WI38 (cell line): ENCODE data around the gene CBX6.

Experiments
- H3K4me3 ChIP-seq: 2 replicates; pipeline ENCODE4 v1.5.1; 2011; ENCODE audit warnings: low read depth, mild to moderate bottlenecking, control low read depth, low read length
- TF ChIP-seq, protein P1 (sequence below): IDR thresholded peaks from 2 replicates; pipeline ENCODE4 v1.5.1; 2012; ENCODE audit warnings: low read depth, mild to moderate bottlenecking, control low read depth, low read length

CBX6 gene

DNA sequence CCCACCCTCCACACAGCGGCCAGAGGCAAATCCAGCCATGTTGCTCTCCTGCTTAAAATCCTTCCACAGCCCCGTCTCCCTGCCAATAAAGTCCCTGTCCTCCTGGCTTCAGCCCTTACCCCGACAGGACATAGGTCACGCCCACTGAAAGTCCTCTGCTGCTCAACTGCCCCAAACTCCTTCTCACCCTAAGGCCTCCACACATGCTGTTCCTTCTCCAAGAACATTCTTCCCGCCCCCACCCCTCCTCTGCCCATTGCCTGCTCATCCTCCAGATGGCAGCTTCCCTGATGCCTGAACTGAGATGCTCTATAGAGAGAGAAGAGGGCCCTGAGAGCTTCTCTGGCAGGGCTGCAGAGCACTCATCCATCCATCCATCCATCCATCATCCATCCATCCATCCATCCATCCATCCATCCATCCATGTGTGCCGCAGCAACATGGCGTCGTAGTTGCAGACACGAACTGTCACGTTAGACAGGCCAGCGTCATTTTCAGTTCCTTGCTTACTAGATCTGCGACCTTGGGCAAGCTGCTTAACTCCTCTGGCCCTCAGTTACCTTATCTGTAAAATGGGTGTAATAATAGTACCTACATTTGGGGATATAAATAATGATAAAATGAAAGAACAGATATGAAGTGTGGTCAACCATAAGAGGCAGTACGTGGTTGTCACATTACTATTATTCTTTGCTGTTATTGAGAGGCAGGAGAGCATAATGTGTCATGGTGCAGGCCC is 37.6 kb downstream of the CBX6 start:
- H3K4me3 ChIP-seq = no peak overlapping the region
- TF ChIP-seq, protein P1, sequence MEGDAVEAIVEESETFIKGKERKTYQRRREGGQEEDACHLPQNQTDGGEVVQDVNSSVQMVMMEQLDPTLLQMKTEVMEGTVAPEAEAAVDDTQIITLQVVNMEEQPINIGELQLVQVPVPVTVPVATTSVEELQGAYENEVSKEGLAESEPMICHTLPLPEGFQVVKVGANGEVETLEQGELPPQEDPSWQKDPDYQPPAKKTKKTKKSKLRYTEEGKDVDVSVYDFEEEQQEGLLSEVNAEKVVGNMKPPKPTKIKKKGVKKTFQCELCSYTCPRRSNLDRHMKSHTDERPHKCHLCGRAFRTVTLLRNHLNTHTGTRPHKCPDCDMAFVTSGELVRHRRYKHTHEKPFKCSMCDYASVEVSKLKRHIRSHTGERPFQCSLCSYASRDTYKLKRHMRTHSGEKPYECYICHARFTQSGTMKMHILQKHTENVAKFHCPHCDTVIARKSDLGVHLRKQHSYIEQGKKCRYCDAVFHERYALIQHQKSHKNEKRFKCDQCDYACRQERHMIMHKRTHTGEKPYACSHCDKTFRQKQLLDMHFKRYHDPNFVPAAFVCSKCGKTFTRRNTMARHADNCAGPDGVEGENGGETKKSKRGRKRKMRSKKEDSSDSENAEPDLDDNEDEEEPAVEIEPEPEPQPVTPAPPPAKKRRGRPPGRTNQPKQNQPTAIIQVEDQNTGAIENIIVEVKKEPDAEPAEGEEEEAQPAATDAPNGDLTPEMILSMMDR = no peak

DNA sequence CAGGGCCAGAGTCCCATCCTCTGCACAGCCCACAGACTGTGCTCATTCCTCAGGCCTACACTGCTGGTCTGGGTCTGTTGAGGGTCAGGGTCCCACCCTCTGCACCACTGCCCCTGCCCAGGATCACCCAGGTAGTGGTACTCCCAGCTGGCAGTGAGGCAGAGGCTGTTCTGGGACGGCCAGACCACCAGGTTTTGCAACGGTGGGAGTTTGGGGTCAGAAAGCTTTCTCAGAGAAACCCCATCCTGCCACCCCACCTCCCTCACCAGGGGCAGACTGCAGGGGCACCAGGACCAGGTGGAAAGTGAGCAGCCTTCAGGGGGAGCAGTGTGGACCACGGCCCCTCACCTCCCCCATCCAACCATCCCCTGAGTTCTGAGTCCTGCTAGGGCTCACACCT is 39.0 kb downstream of the CBX6 start:
- TF ChIP-seq, protein P1 = no peak
- no peak overlapping the region for H3K4me3 ChIP-seq

DNA sequence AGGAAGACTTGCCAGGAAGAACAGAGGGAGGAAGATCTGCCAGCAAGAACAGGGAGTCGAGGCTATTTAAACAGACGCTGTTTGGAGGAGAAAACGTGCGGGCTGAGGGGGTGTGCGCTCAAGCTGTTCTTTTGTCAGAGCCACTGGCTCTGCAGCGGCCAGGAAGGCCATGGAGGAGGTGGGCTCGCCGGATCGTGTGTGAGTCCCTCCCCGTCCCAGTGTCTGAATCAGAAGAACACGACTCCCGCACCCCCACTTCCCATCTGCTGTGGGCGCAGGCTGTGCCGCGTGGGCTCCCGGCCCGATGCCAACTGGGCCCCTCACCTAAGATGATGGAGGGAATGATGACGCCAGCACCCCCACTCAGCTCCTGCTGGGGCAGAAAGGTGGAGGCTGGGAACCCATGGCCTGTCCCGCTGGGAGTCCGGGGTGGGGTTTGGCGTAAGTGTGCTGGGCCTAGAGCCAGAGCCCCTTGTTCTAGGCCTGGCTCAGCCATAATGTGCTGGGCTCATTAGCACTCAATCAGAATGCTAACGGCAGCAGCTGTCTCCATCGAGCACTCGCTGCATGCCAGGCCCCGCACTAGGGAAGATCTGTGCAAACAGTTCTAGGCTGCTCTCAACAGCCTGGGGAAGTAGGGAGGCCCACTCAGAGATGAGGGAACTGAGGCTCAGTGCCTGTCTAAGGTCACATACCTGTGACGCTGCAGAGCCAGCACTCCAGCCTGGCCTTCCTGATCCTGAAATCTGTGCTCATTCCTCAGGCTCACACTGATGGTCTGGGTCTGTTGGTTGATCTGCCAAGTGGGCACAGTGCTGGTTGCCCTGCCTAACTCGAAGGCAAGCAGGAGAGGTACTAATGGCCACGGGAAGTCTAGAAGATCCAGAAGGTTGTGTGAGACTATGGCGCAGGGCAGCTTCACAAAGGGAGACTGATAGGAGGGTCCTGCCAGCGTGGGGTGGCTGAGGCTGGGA is 39.7 kb downstream of the CBX6 start:
- TF ChIP-seq, protein P1 = no peak

GRCh38 chr22:38831166-38831945 is 40.7 kb downstream of the CBX6 start:
- TF ChIP-seq, protein P1 = no peak
- H3K4me3 ChIP-seq = no peak overlapping the region

More for the DNA sequence above, 39.7 kb downstream of the CBX6 start:
- no peak overlapping the region for H3K4me3 ChIP-seq

- H3K4me3 ChIP-seq = no peak overlapping the region
- TF ChIP-seq, protein P1 = no peak
Observed at GRCh38 chr22:38830845-38831108, 41.2 kb downstream of the CBX6 start.

- TF ChIP-seq, protein P1 = no peak
- H3K4me3 ChIP-seq = no peak overlapping the region
Observed at GRCh38 chr22:38830026-38830844, 41.8 kb downstream of the CBX6 start.
